OCI-LY3 (cell line): Measurements from ENCODE around the gene BNC1.

Experiments
- H2AFZ ChIP-seq: fragments of 200-600, 300-600 bp; shearing (Covaris generic); 2 replicates; pipeline ENCODE4 v1.6.0; 2014; ENCODE audit warnings: antibody characterized with exemption, low read depth, low read length
- H3K27ac ChIP-seq: fragments of 200-600, 300-600 bp; sonication (generic); 2 replicates; pipeline ENCODE4 v1.5.1; 2014; ENCODE audit warnings: mild to moderate bottlenecking, low read length, moderate library complexity, mixed read lengths
- H3K27me3 ChIP-seq: fragments of 200-600, 300-600 bp; sonication (generic); 2 replicates; pipeline ENCODE4 v1.6.1; 2014; ENCODE audit warnings: low read depth, low read length, mixed read lengths
- H3K36me3 ChIP-seq: fragments of 200-600, 300-600 bp; sonication (generic); replicated peaks from 2 replicates; pipeline ENCODE3; 2014; ENCODE audit warnings: low read depth, low read length, mixed read lengths
- H3K4me1 ChIP-seq: fragments of 300-600, 200-600 bp; sonication (generic); 2 replicates; pipeline ENCODE4 v1.6.1; 2014; ENCODE audit warnings: low read length, mixed read lengths
- H3K4me2 ChIP-seq: fragments of 200-600, 300-600 bp; sonication (generic); 2 replicates; pipeline ENCODE4 v1.6.1; 2014; ENCODE audit warnings: low read length, mixed read lengths
- H3K4me3 ChIP-seq: fragments of 300-600, 200-600 bp; sonication (generic); 2 replicates; pipeline ENCODE4 v1.5.1; 2014; ENCODE audit warnings: antibody characterized with exemption, mild to moderate bottlenecking, low read length, moderate library complexity
- H3K79me2 ChIP-seq: fragments of 300-600, 200-600 bp; shearing (Covaris generic); 2 replicates; pipeline ENCODE4 v1.6.1; 2014; ENCODE audit warnings: mild to moderate bottlenecking, low read length, mixed read lengths
- H3K9ac ChIP-seq: fragments of 300-600, 200-600 bp; shearing (Covaris generic); 2 replicates; pipeline ENCODE4 v1.6.0; 2014; ENCODE audit warnings: mild to moderate bottlenecking, low read length, moderate library complexity
- H3K9me3 ChIP-seq: fragments of 200-600, 300-600 bp; shearing (Covaris generic); 2 replicates; pipeline ENCODE4 v1.6.1; 2014; ENCODE audit warnings: low read length, mixed read lengths; ENCODE audit not compliant: insufficient read depth
- H4K20me1 ChIP-seq: fragments of 200-600, 300-600 bp; sonication (generic); 2 replicates; pipeline ENCODE4 v1.6.1; 2016; ENCODE audit warnings: low read length, mixed read lengths; ENCODE audit not compliant: insufficient read depth
- EZH2phosphoT487 ChIP-seq: fragments of 200-600 bp; shearing (Covaris generic); IDR thresholded peaks from 2 replicates; pipeline ENCODE4 v1.6.1; 2018; ENCODE audit warnings: antibody characterized with exemption, mixed run types, low read depth
- TF ChIP-seq, protein P1 (sequence below): fragments of 200-600, 300-600 bp; sonication (generic); IDR thresholded peaks from 2 replicates; pipeline ENCODE4 v1.5.1; 2014; ENCODE audit warnings: antibody characterized with exemption, low read length, low read depth

The BNC1 gene

DNA sequence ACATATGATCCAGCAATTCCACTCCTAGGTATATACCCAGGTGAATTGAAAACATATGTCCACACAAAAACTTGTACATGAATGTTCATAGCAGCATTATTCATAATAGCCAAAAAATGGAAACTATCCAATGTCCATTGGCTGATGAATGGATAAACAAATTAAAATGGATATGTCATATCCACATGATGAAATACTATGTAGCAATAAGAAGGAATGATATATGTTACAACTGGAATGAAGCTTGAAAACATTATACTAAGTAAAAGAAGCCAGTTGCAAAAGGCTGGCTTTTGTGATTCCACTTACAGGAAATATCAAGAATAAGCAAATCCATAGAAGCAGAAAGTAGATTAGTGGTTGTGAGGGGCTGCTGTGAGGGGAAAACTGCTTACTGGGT, 33.7 kb downstream of the BNC1 start:
- Histone ChIP-seq H3K4me2 (no peak overlapping the region), H3K4me1 (peaks cover 5% of the 10 kb centered on the region), H3K27me3 (peaks cover 56% of the 10 kb centered on the region), H3K4me3 (no peak overlapping the region), H4K20me1 (no peaks in the 10 kb centered on the region), H3K9me3 (no peaks in the 10 kb centered on the region), H3K36me3 (no peaks in the 10 kb centered on the region), H2AFZ (no peak overlapping the region), H3K79me2 (no peaks in the 10 kb centered on the region), H3K9ac (no peak overlapping the region), H3K27ac (no peak overlapping the region)
- TF ChIP-seq, protein P1, sequence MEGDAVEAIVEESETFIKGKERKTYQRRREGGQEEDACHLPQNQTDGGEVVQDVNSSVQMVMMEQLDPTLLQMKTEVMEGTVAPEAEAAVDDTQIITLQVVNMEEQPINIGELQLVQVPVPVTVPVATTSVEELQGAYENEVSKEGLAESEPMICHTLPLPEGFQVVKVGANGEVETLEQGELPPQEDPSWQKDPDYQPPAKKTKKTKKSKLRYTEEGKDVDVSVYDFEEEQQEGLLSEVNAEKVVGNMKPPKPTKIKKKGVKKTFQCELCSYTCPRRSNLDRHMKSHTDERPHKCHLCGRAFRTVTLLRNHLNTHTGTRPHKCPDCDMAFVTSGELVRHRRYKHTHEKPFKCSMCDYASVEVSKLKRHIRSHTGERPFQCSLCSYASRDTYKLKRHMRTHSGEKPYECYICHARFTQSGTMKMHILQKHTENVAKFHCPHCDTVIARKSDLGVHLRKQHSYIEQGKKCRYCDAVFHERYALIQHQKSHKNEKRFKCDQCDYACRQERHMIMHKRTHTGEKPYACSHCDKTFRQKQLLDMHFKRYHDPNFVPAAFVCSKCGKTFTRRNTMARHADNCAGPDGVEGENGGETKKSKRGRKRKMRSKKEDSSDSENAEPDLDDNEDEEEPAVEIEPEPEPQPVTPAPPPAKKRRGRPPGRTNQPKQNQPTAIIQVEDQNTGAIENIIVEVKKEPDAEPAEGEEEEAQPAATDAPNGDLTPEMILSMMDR = no peak
- TF ChIP-seq EZH2phosphoT487 = no peak

DNA sequence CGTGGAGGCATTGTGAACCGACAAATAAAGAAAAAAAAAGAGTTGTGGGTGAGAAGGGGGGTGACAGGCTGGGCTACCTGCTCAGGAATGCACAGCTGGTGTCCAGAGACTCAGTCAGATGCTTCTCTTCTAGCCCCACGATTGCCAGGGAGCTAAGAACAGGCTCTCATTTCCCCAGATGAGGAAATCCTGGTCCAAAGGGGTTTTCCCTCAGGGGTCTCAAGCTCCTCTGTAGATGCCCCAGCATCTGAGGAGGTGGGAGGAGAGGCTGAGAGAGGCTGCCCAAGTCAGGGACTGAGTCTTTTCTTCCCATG, 35.5 kb downstream of the BNC1 start:
- H3K4me1 ChIP-seq = peaks cover 5% of the 10 kb centered on the region
- no peaks in the 10 kb centered on the region for H3K79me2 ChIP-seq
- H3K9me3 ChIP-seq = no peaks in the 10 kb centered on the region
- no peak overlapping the region for H3K9ac ChIP-seq
- H3K27ac ChIP-seq = no peak overlapping the region
- H3K4me2 ChIP-seq = no peak overlapping the region
- no peak overlapping the region for H3K4me3 ChIP-seq
- no peaks in the 10 kb centered on the region for H3K36me3 ChIP-seq
- TF ChIP-seq, protein P1 = no peak
- no peak for TF ChIP-seq EZH2phosphoT487
- peaks cover 53% of the 10 kb centered on the region for H3K27me3 ChIP-seq
- no peak overlapping the region for H2AFZ ChIP-seq
- H4K20me1 ChIP-seq = no peaks in the 10 kb centered on the region

DNA sequence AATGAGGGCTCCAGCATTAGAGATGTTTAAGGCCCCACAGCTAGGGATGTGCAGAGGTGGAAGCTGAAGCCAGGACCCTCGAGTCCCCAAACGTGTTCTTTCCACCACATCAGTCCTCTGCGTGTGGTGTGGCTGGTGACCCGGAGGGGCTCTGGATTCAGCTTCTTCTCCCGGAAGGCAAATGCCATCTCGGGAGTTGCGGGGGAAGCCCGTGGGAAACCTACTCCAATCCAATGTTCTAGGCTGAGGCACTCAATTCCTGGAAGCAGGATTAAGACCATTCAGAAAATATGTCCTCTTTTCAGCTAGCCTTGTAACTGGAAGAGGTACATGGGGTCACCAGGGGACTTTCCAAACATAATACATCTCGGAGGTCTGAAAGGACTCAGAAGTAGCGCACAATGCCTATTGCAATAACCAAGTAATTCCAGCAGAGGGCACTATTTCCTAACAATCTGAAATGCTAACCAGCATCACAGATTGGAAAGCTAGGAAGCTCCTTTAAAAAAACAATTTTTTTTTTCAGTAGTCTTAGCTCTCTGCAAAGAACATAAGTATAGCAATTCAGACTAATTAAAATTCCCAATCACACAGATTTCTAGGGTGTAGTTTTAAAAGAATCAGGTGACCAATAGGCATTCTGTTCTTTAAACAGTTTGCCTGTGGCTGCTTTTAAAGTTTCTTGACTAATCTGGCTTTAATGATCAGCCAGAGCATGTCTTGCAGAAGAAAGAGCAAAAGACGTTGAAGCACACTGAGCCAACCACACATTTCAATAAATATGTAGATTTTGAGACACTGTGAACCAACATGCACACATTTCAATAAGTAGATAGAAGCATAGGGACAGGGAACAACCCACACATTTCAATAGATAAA, 36.1 kb downstream of the BNC1 start:
- peak overlapping the region; percentile 65 for H3K4me3 ChIP-seq
- no peaks in the 10 kb centered on the region for H4K20me1 ChIP-seq
- no peak overlapping the region for H3K27ac ChIP-seq
- peaks cover 5% of the 10 kb centered on the region for H3K4me1 ChIP-seq
- H3K79me2 ChIP-seq = no peaks in the 10 kb centered on the region
- peak overlapping the region; percentile 70 for H3K4me2 ChIP-seq
- no peaks in the 10 kb centered on the region for H3K9me3 ChIP-seq
- H3K9ac ChIP-seq = no peak overlapping the region
- 0 out of 2 replicates have a peak overlapping the region, but pooled peaks have one; percentile 46 for H2AFZ ChIP-seq
- peaks cover 51% of the 10 kb centered on the region for H3K27me3 ChIP-seq
- H3K36me3 ChIP-seq = no peaks in the 10 kb centered on the region
- no peak for TF ChIP-seq EZH2phosphoT487
- TF ChIP-seq, protein P1 = peak; percentile 94

DNA sequence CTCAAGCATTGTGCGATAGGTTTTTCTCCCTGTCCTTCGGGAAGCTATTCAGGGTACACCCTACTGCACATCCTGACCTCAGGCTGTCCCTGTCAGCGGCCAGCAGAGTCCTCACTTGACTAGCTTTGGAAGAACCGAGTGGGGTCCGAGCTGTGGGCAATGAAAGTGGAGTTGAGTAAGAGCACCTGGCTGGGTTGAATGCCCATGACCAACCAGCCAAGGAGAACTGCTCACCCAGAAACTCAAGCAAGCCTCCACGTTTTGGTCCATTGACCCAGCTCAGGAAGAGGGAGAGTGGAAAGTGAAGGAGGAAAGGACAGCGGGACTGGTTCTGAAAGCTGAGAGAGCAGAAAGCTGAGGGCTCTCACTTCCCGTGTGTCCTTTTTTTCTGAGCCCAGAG, 40.8 kb downstream of the BNC1 start:
- Histone ChIP-seq H3K27ac (no peak overlapping the region), H3K9ac (no peak overlapping the region), H4K20me1 (no peaks in the 10 kb centered on the region), H3K4me2 (no peak overlapping the region), H3K4me1 (peaks cover 5% of the 10 kb centered on the region), H3K9me3 (no peaks in the 10 kb centered on the region), H3K79me2 (no peaks in the 10 kb centered on the region), H3K4me3 (no peak overlapping the region), H2AFZ (no peak overlapping the region), H3K27me3 (peaks cover 38% of the 10 kb centered on the region), H3K36me3 (no peaks in the 10 kb centered on the region)
- TF ChIP-seq, protein P1 = no peak
- no peak for TF ChIP-seq EZH2phosphoT487
